Posterior cingulate gyrus (tissue), 11 donors: ENCODE measurements around the gene MPZL1.

Experiments
- DNase-seq, 10 donors: peaks; one replicate each; pipeline versions ENCODE4 v3.0.0 to v3.0.0-alpha.2; 2020 to 2021; ENCODE audit warnings: mixed read lengths in 3 of 10
- intact Hi-C: fragments of 100-400 bp; cut with DNase I; formaldehyde crosslinking; loops from one replicate; pipeline ENCODE4 v1.15.1; 2023

The MPZL1 gene

DNA sequence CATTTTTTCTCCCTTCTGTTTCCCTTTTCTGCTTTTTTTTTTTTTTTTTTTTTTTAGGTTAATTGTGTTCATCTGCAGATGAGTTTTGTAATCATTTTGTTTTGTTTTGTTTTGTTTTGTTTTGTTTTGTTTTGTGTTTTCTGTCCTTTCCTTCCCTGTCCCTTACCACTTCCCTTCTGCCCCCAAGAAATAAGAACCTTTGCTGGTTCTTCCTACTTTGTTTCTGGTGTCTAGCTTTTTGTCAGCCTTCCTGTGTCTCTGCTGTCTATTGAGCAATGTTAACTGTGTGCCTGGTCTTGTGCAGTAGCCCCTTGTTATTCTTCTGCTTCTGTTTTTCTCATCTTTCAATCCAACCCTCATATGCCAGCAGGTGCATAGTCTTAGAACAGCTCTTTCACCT, 46.0 kb downstream of the MPZL1 start:
- intact Hi-C loops = no loop called here
- no peak for DNase-seq

DNA sequence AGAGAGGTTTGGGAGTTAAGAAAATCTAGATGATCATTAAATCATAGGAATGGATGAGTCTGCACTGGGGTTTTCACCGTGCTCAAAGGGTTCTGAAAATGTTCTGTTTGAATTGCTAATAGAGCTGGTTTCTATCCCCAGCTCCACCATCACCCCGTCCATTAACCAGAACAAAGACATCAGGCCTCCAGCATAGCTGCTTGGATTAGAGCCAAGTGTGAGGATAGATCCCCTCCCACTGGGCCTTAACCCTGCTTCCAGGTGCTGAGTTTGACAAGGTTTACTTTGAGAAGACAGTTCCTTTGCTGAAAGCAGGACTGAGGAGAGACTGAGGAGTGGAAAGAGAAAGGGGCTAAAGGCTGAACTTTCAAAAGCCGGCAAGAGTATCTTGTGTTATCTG, 48.3 kb downstream of the MPZL1 start:
- no peak for DNase-seq
- intact Hi-C loops = no loop called here

DNA sequence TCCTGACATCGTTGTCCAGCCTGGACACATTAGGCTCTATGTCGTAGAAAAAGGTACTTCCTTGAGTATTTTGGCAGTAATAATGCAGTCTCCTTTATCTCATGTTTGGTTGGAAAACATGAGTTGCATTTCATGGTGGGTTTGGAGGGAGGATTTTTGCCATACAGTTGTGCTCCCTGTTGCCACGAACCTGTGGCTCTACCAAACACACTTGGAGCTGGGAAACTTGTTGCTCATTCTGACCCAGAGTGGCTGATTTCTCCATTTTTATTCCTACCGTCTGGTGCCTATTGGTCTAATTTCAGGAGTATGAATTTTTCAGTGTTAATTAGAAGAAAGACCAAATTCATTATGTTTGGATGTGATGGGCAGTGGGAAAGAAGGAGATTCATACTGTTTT, 50.7 kb downstream of the MPZL1 start:
- intact Hi-C loops = no loop called here
- DNase-seq = no peak

DNA sequence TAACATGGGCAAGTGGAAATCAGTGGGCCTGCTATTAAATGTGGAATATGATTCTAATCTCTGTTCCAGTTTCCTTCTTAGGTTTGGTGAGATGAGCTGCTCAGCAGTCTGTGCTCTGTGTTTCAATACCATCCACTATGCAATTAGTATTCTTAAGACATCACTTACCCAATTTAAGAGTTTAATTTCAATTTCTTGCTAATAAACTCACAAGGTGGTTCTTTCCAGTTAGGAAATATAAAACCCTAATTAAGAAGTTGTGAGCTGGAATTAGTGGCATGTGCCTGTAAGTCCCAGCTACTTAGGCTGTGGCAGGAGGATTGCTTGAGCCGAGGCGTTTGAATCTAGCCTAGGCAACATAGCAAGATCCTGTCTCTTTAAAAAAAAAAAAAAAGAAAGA, 51.7 kb downstream of the MPZL1 start:
- intact Hi-C loops = no loop called here
- DNase-seq = no peak

DNA sequence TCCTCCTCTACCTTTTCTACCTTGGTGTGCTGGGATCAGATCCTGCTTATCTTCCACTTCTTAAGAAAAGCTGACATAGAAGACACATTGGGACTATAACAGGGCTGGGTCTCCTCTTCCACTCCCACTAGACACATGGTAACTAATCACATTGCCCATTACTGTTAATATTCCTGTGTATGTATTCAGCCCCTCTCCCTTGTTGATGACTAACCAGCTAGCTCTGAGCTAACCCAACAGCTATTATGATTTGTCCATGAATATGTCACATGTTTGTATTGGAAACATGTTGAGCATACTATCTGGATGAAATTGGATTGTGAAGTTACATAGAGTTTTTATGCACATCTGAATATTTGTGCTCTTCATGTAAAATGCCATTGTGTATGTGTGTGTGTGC, 52.9 kb downstream of the MPZL1 start:
- DNase-seq = no peak
- intact Hi-C loops = no loop called here

DNA sequence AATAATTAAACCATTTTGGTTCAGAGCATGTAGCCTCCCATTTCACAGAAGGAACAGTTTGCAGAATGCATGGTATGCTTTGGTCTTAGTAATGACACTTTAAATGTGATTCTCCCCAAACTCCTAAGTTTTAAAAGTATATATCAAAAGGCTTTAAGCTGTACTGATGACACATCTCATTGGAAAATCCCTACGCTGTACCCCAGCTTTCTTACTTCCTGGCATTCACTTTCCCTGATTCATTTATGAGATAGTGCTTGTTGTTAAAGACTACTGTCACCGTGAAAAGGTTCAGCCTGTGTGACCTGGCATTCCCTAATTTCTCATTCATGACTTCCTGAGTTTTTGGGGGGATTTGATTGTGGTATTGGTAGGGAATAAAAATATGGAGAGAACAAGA, 53.4 kb downstream of the MPZL1 start:
- DNase-seq = no peak
- intact Hi-C loops = no loop called here

DNA sequence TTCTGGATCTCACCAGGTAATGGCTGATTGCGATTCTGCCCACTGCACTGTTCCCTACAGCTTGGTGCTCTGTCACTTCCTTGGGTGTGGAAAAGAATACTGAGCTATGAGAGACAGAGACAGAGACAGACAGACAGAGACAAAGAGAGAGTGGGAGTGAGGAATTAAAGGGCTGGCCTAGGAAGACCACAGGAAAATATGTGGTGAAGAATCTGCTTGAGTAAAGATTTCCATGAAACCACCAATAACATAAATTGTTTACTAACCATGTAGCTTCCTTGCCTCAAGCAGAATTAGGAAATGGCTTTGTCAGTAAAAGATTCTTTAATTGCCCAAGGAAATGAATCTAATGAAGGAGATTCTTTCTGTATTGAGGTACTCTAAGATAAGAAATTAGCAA, 54.4 kb downstream of the MPZL1 start:
- intact Hi-C loops = no loop called here

DNA sequence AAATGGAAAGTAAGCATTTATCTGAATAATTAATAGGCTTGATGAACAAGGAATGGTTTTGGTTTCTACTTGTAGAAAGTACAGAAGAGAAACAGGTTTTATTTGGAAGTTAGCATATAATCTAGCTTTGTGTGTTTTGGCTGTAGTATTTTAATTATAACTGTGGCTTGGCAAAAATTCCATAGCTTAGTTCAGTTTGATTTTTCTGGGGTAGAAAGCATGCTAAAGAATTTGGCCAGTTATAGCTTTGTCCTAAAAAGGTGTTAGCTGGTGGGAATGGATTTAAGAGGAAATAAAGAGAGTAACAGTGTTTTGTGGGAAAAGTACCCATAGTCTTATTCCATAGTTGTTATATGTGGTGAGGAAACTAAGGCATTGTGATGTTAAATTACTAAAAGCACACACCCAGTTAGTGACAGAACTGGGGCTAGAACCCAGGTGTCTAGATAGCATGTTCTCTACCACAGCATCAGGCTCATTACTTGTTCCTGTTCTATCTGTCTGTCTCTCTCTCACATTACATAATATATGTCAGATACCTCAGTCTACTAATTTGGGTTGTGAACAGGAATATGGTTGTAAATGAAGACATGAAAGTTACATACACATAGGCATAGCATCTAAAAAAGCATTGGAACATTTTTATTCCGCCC, 55.0 kb downstream of the MPZL1 start:
- intact Hi-C loops = no loop called here
- no peak for DNase-seq

More for the DNA sequence above, 54.4 kb downstream of the MPZL1 start:
- DNase-seq = no peak

DNA sequence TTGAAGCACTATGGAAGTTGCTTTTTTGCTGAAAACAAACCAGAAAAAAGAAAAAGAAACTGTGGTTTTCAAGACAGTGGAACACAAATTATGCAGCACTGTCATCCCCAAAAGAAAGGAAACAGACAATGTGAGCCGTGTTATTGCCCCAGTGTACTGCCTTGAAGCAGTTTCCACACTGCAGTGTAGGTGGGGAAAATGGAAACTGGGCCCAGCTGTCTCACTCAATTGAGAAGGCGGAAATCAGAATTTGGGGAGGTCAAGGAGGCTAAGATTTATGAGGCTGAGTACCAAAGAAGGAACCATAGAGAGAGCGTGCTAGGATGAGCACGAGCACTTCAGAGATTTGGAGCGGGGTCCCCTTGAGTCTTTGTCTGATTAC, 55.5 kb downstream of the MPZL1 start:
- intact Hi-C loops = no loop called here
- DNase-seq = no peak

DNA sequence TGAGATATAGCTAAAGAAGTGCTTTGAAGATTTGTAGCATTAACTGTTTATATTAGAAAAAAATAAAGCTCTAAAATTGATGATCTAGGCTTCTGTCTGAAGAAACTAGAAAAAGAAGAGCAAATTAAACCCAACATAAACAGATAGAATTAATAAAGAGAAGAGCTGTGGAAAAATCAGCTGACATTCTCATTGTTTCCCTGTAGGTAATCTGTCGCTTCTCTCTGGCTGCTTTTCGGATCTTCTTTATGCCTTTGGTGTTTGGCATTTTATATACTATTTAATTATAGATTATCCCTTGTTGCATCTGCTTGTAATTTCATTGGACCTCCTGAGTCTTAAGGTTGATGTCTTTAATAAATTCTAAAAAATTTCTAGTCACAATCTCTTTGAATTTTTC, 59.8 kb downstream of the MPZL1 start:
- intact Hi-C loops = no loop called here
- DNase-seq = no peak

DNA sequence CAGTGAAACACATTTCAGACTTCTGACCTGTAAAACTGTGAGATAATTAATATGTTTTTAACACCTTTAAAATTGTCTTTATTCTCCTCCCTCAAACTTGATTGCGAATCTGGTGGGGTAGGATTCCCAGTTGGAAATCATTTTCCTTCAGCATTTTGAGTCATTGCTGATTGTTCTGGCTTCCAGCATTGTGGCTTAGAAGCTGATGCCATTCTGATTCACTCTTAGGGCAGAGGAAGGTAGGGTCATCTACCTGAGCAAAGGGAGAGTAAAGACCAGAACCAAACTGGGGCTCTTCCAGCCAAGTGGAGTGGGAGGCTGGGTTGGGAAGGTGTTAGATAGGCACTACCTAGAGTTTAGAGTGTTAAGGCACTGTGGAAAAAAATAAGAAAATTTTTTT, 61.2 kb downstream of the MPZL1 start:
- no peak for DNase-seq
- intact Hi-C loops = no loop called here

DNA sequence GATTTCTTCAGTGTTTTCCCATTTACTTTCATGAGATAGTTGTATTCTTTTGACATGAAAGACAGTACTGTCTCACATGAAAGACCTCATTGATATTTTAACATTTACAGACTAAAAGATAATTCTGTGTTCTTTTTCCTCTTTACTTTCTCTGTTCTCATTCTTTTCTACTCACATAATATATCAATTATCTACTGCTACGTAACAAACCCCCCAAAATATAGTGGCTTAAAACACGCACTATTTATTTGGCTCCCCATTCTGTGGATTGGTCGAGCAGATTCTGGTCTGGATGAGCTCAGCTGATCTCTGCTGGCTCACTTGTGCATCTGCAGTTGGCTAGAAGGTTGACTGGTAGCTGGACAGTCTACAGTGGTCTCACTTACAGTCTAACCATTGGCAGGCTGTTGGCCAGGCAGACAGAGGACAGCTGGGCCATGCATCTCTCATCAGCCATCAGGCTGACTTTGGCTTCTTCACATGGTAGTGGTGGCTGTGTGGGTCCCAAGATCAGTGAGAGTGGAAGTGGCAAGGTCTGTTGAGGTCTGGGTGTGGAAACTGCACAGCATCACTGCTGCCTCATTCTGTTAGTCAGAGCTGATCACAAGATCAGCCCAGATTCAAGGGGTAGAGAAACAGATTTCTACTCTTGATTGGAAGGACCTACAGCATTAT, 63.2 kb downstream of the MPZL1 start:
- intact Hi-C loops = no loop called here
- no peak for DNase-seq

DNA sequence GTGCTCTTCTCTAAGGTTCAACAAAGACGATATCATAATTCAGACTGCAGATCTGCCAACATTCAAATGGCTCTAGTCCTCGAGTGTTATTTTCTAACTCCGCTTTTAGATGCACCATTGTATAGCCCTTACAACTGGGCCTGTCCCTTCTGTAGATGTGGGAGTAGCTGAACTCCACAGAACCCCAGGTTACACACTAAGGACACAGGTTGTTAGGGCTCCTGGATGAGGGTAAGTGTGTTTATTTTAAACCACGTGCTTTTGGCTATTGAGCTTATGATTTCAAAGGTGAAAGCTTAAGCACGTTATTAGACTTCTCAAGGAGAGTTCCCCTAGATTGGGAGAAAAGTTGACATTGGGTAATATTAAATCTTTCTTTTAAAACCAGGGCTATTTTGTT, 64.7 kb downstream of the MPZL1 start:
- DNase-seq = no peak
- intact Hi-C loops = no loop called here

DNA sequence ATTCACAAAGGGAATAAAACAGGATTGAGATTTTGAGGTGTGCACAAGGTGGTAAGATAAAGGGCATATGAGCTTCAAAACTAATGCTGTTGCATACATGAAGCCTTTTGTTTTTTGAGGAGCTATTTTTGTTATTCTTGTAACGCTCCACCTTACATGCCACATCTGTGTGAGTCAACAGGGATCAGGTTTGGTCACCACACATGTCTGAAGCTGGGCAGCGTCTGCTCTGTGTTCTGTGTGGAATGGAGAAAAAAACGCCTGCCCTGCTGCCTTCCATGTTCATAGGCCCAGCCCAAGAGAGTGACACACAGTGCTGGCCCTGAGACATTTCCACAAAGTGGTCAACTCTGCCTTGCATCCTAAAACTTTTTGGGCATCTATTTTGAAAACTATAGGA, 67.7 kb downstream of the MPZL1 start:
- DNase-seq = no peak
- intact Hi-C loops = no loop called here

DNA sequence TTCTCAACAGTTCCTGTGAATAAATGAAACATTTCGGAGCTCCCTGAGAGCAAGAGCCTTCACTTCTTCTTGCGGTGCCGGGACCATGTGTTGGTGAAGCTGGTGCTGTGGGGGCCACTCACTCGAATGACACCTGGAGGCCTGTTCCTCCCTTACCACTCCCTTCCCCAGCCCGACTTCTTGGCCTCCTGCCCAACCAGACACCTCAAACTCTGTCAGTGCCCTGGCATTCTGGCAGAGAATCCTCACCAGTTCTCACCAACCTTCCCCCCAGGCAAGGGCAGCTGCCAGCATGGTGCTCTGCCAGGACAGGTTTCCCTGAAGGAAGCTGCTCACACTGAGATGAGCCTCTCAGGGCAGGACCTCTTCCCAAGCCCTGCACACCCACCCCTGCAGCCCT, 68.3 kb downstream of the MPZL1 start:
- peak in 2 of 10 donors; percentile 74 to 82 for DNase-seq
- intact Hi-C loops = no loop called here

DNA sequence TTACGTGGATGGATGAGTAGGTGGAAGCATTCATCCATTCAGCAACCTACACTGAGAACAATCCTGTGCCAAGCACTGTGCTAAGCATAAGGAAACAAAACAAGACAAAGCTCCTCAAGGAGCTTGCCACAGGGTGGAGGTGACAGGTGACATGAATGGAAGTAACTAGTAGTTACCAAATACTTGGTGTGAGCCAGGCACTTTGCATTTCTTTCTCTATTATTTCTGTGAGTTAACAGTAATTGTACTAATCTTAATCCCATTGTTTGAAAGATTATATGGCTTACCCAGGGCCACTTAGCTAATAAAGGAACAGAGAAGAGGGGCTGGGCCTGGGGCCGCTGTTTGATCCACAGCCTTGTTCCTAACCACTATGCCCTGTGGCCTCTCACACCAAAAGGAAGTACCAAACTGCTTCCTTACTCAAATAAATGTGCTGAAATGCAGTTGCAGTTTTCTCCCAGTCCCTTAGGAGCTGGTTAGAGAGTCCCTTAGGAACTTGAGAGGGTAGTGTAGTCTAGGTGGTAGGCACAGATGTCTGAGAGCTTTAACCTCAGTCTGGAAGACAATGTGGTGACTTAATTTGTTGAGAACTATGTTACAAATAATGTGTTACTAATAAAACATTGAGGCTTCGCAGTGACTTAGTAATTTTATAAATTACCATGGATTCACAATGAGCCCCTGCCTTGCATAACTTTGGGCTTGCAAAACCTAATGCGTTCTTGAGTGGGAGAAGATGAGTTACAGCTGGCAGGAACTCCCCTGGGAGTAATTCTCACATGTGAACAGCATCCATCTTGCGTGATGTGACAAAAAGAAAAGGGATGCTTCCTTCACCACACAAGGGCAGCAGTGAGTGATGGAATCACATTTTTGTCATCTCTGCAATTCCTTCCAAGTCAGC, 69.8 kb downstream of the MPZL1 start:
- DNase-seq = no peak
- intact Hi-C loops = no loop called here

DNA sequence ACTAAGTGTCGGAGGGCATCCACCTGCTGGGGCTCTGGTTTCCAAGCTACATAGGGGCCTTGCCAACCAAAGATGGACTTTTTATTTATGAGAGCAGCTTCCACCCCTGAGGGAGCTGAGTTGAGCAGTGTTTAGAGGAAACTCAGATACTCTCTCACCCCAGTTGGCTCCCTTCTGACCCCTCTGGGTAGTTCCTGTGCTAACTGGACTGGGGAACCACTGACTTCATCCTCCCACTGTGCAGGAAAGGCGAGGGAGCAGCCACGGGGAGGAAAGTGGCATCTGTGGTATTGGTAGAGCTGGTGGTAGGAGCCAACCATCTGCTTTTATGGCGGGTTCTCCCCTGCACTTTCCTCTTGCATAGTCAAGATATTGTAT, 70.4 kb downstream of the MPZL1 start:
- no peak for DNase-seq
- intact Hi-C loops = no loop called here

DNA sequence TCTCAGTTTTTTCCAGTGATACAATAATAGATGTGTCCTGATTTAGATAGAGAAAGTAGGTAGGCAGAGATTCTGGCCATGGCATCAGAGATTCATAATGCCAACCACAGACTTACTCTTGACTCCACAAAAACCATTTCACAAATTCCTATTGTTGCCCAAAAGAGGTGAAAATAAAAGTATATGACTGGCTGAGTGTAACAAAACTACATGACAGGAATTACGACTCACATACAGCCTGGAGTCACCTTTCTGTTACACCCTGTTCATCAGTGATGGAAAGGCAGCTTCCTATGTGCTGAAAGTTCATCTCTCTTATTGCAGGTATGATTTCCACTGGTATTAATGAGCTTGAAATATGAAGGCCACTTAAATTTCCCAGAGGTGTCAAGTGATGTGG, 72.3 kb downstream of the MPZL1 start:
- DNase-seq = no peak

DNA sequence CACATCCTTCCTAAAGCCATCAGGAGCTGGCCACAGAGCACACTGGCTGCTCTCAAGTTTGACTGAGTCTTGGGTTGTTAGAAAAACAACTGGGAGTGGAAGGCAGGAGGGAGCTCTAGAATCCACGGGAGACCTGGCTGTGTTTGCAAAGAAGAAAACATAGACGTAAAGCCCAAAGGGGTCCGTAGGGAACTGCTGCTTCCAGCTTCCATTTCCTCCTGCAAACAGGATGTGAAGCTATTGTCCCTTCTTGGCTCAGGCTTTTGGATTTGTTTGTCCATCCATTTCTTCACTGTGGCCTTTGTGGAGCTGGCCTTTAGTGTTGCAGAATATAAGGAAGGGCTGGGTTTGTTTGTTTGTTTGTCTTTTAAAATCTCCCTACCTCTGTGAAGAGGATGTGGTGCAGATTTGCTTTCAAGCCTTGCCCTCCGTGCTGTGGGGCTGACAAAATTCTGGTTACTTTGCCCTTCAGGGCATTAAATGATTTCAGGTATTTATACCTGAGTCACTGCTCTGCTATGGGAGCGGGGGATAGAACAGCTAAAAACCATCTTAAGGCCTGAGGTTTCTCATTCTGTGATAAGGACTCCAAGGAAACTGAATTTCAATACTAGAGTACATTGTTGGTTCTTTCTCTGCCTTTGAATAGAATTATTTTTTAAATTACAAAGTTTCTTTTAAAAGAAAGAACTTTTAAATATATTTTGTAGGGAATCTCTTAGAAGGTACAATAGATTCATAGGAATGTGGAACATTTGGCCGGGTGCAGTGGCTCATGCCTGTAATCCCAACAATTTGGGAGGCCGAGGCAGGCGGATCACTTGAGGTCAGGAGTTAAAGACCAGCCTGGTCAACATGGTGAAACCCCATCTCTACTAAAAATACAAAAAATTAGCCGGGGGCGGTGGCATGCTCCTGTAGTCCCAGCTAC, 74.3 kb downstream of the MPZL1 start:
- DNase-seq = no peak
- intact Hi-C loops = no loop called here

More for the DNA sequence above, 72.3 kb downstream of the MPZL1 start:
- intact Hi-C loops = no loop called here

DNA sequence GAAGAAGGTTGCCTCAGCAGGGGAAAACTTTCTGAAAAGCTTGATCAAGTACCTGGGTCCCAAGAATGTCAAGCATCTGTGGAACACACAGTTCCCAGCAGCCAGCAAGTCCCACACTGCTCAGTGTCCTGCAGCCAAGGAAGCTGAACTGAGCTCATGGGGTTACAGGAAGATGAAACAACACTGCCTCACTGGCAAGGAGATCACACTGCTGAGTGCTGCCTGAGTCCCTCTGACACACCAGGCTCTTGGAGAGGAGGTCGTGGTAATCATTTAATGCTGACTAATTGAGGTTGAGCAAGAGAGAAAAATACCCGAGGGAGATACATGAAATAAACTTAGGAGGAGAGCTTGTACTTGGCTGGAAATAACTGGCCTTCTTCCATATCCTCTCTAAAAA, 75.2 kb downstream of the MPZL1 start:
- peak in 3 of 10 donors; percentile 33 to 86 (median 33) for DNase-seq
- intact Hi-C loops = no loop called here

DNA sequence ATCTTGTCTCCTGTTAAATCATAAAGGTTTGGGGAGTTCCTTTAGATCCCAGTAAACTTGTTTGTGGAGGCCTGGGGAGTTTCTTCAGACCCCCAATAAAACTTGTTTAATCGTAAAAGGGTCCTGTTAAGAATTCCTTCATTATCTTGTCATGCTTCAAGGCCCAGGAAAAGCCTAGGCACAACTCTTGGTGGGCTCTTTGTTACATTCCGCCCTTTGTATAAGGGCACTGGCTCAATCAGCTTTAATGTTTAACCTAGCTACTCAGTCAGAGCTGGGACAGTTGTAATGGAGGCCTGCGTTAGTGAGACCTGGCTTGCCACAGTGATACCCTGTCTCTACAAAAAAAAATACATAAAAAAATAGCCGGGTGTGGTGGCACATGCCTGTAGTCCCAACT, 77.2 kb downstream of the MPZL1 start:
- intact Hi-C loops = no loop called here
- no peak for DNase-seq
